H1 (cell line): ENCODE measurements around the gene TGM6. TPM values are rescaled to one million over a fixed set of nuclear protein-coding genes. Genes with fewer than 3 reads are reported as not detected.

Experiments
- CHD7 ChIP-seq: fragments of 300-600 bp; sonication (generic); IDR thresholded peaks from 2 replicates; pipeline ENCODE4 v1.7.1; 2012; ENCODE audit warnings: low read length, moderate library complexity, mild to moderate bottlenecking, inconsistent platforms; ENCODE audit not compliant: insufficient replicate concordance
- CTBP2 ChIP-seq: IDR thresholded peaks from 2 replicates; pipeline ENCODE4 v1.7.0; 2011; ENCODE audit warnings: borderline replicate concordance, mild to moderate bottlenecking, moderate library complexity, mixed read lengths, low read length; ENCODE audit not compliant: insufficient read depth, insufficient read length
- CTCF ChIP-seq, 3 experiments: IDR thresholded peaks; 1 replicate in 2 of 3; 2 replicates in 1 of 3; pipeline versions ENCODE4 v1.5.1 to v1.6.1; 2011; ENCODE audit warnings: low read length in 3 of 3, mild to moderate bottlenecking in 3 of 3, inconsistent platforms in 2 of 3, low read depth in 1 of 3, moderate library complexity in 1 of 3; ENCODE audit not compliant: insufficient read depth in 1 of 3; ENCODE audit errors: control extremely low read depth in 1 of 3
- EGR1 ChIP-seq: IDR thresholded peaks from 2 replicates; pipeline ENCODE4 v1.6.1; 2011; ENCODE audit warnings: low read depth, low read length, borderline replicate concordance
- JUN ChIP-seq: IDR thresholded peaks from 2 replicates; pipeline ENCODE4 v1.6.1; 2011; ENCODE audit warnings: low read depth, mild to moderate bottlenecking, improper control_type of control experiment, low read length
- NRF1 ChIP-seq: IDR thresholded peaks from 2 replicates; pipeline ENCODE4 v1.6.1; 2011; ENCODE audit warnings: mild to moderate bottlenecking, low read depth, low read length, improper control_type of control experiment
- SAP30 ChIP-seq: fragments of 300-600 bp; sonication (generic); IDR thresholded peaks from 2 replicates; pipeline ENCODE4 v1.7.1; 2012; ENCODE audit warnings: low read length, moderate library complexity, mild to moderate bottlenecking, inconsistent platforms; ENCODE audit not compliant: insufficient read depth, insufficient replicate concordance
- SP2 ChIP-seq: IDR thresholded peaks from 2 replicates; pipeline ENCODE4 v1.6.1; 2012; ENCODE audit warnings: mild to moderate bottlenecking, low read length, inconsistent platforms
- SUZ12 ChIP-seq: fragments of 200-600 bp; sonication (generic); IDR thresholded peaks from 2 replicates; pipeline ENCODE4 v1.6.1; 2012; ENCODE audit warnings: mild to moderate bottlenecking, inconsistent platforms, low read length, moderate library complexity, mixed read lengths
- polyA plus RNA-seq, 7 experiments: library from polyadenylated mRNA; depleted of rRNA in 3 of 7; stranded (reverse) in 5 of 7; unstranded in 2 of 7; fragments of >200 nt in 5 of 7; fragments of 200-250 nt in 2 of 7; gene quantifications; 1 replicate in 5 of 7; 2 replicates in 1 of 7; 4 replicates in 1 of 7; pipeline versions ENCODE4 v1.2.1 to v1.2.3, GENCODE V29; 2011 to 2013; ENCODE audit warnings: missing spikeins in 2 of 7, mixed read lengths in 2 of 7
- total RNA-seq: library from RNA; stranded (reverse); fragmentation: NEBNext Ultra II Directional; extraction: Animal tissue kit (Norgen Biotek cat#: 25700); gene quantifications from 2 replicates; pipeline ENCODE4 v1.2.1, GENCODE V29; 2021

The TGM6 gene
- total and polyA plus RNA-seq, 2 of the 8 experiments (the other 6 are each of a cell fraction or from before 2014, with no cell fraction given): 0.03 TPM; not detected in 1

- TF ChIP-seq CHD7: no peak
- no peak for TF ChIP-seq SAP30
- no peak for TF ChIP-seq JUN
- no peak for TF ChIP-seq CTCF (IDR thresholded peaks at IDR 0.05; ENCODE audit: control extremely low read depth in 1 of 3, insufficient read depth in 1 of 3, low read depth in 1 of 3, low read length in 3 of 3)
- TF ChIP-seq CTBP2: no peak
- TF ChIP-seq NRF1: no peak
- TF ChIP-seq SUZ12: no peak
- no peak for TF ChIP-seq EGR1
- TF ChIP-seq SP2: no peak
Measured at GRCh38 chr20:2349801-2350200, 30.9 kb upstream of the TGM6 start (continued).
